GM12801 (cell line): Measurements from ENCODE around the gene PAQR5.

ENCODE experiments used
- CTCF ChIP-seq: IDR thresholded peaks from one replicate; pipeline ENCODE4 v1.5.1; 2011; ENCODE audit warnings: control low read depth; ENCODE audit not compliant: insufficient read length; ENCODE audit errors: extremely low read depth

PAQR5 gene

GRCh38 chr15:69456208-69457166 lies 157.8 kb downstream of the PAQR5 start:
- TF ChIP-seq CTCF: no peak
